Measurements from ENCODE around the gene UBE2V1.
A peak's percentile ranks its signal among the peaks of the same experiment; 100 is the strongest.
"Not testable (repeated sequence)": the region's sequence is repeated elsewhere in the genome, so short reads cannot be mapped to it uniquely, and the experiment has no call there.

UBE2V1 gene

GRCh38 chr20:50093240-50093639, 19.7 kb downstream of the UBE2V1 start:
- DNase-seq, result no peak

GRCh38 chr20:50092436-50092835, 20.5 kb downstream of the UBE2V1 start:
- no peak for DNase-seq

- no peak for DNase-seq
These were observed 23.2 kb downstream of the UBE2V1 start for GRCh38 chr20:50089787-50090177.

- DNase-seq, result no peak
These were observed 23.7 kb downstream of the UBE2V1 start for GRCh38 chr20:50089140-50089786.

GRCh38 chr20:50088022-50088421, 24.9 kb downstream of the UBE2V1 start:
- DNase-seq, result no peak

- peak; percentile 69 for DNase-seq
These were observed 27.2 kb downstream of the UBE2V1 start for GRCh38 chr20:50085481-50086365.

GRCh38 chr20:50085146-50085480, 27.8 kb downstream of the UBE2V1 start:
- DNase-seq, result no peak

GRCh38 chr20:50083034-50083433, 29.9 kb downstream of the UBE2V1 start:
- DNase-seq, result no peak

- DNase-seq, result not testable (repeated sequence)
These were observed 30.9 kb downstream of the UBE2V1 start for GRCh38 chr20:50082056-50082455.

- DNase-seq, result no peak
These were observed 34.9 kb downstream of the UBE2V1 start for GRCh38 chr20:50077818-50078601.

GRCh38 chr20:50073500-50073899, 39.5 kb downstream of the UBE2V1 start:
- no peak for DNase-seq

- peak; percentile 75 for DNase-seq
These were observed 41.7 kb downstream of the UBE2V1 start for GRCh38 chr20:50071039-50071888.

GRCh38 chr20:50070361-50070760, 42.6 kb downstream of the UBE2V1 start:
- DNase-seq, result no peak

GRCh38 chr20:50068041-50068651, 44.8 kb downstream of the UBE2V1 start:
- DNase-seq, result no peak

GRCh38 chr20:50067461-50067860, 45.5 kb downstream of the UBE2V1 start:
- no peak for DNase-seq

GRCh38 chr20:50067018-50067417, 45.9 kb downstream of the UBE2V1 start:
- no peak for DNase-seq

GRCh38 chr20:50066161-50066834, 46.7 kb downstream of the UBE2V1 start:
- no peak for DNase-seq

GRCh38 chr20:50065325-50065615, 47.7 kb downstream of the UBE2V1 start:
- DNase-seq, result no peak

GRCh38 chr20:50063763-50064162, 49.2 kb downstream of the UBE2V1 start:
- not testable (repeated sequence) for DNase-seq

- DNase-seq, result no peak
These were observed 50.7 kb downstream of the UBE2V1 start for GRCh38 chr20:50062006-50062838.

All from fibroblast of skin of right biceps (primary cell).